Activated naive CD8-positive, alpha-beta T cell treated with anti-CD3 and anti-CD28 coated beads for 36 hours (primary cell): ENCODE data around the gene PTBP1. TPM values are rescaled to one million over a fixed set of nuclear protein-coding genes. Genes with fewer than 3 reads are reported as not detected.

Experiments
- DNase-seq: peaks from one replicate; pipeline ENCODE4 v3.0.0; 2021
- H3K27ac Mint-ChIP-seq: one replicate; pipeline ENCODE4 v1.8.0; 2022; ENCODE audit warnings: mild to moderate bottlenecking, moderate library complexity, mixed read lengths
- H3K27me3 Mint-ChIP-seq: one replicate; pipeline ENCODE4 v1.8.0; 2022; ENCODE audit warnings: mild to moderate bottlenecking, mixed read lengths
- H3K36me3 Mint-ChIP-seq: one replicate; pipeline ENCODE4 v1.8.0; 2021; ENCODE audit warnings: mild to moderate bottlenecking, mixed read lengths
- H3K4me1 Mint-ChIP-seq: one replicate; pipeline ENCODE4 v1.8.0; 2021; ENCODE audit warnings: mixed read lengths
- H3K4me3 Mint-ChIP-seq: one replicate; pipeline ENCODE4 v1.8.0; 2022; ENCODE audit warnings: mild to moderate bottlenecking, moderate library complexity, mixed read lengths
- H3K9me3 Mint-ChIP-seq: one replicate; pipeline ENCODE4 v1.8.0; 2022; ENCODE audit warnings: mixed read lengths
- total RNA-seq, 2 experiments: library from RNA; stranded (reverse); gene quantifications; one replicate each; pipeline ENCODE4 v1.2.3, GENCODE V29; 2021

PTBP1 gene
- 100 to 1,000 TPM; 799 to 818 TPM for total RNA-seq

DNA sequence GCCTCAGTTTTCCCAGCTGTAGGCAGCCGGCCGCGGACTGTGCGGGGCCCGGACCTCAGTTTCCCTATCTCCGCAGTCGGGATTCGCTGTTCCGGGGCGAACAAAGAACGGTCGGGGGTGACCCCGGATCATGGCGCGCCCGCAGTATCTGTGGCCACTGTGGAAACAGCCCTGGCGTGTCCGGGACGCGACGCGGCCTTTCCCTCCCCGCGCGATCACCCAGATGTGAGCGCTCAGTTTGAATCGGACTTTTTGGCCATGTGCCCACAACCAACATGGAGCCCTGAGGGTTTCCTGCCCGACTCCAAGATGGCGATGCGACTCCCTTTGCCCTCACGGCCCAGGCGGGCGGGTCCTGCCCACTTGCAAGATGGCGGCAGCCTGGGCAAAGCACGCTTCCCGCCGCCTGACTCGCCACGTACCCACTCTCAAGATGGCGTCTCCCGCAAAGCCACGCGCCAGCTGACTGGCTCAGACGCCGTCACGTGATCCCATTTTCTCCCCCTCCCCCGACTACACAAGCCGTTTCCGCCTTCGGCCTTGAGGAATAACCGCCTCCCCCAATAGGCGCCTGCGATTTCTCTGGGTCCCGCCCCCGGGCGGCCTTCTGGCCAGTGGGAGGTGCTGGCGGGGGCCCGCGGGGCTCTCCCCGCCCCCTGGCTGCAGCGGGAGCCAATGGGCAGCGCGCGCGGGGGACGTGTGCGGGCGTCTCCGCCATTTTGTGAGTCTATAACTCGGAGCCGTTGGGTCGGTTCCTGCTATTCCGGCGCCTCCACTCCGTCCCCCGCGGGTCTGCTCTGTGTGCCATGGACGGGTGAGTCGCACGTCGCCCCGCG lies at the start of gene PTBP1:
Gene PTBP1 (plus strand): TSS at position 761 of the 836 bp plus-strand sequence. CDS start 46 bp downstream, at position 807.
- peak; percentile 99 for DNase-seq
- H3K27ac Mint-ChIP-seq: peak within 1 kb of the TSS; percentile 93
- H3K4me3 Mint-ChIP-seq: peak within 1 kb of the TSS; percentile 90
- no peaks in the 10 kb centered on the region for H3K9me3 Mint-ChIP-seq
- H3K36me3 Mint-ChIP-seq: peaks cover 34% of the 10 kb centered on the region
- peaks cover 2% of the 10 kb centered on the region for H3K27me3 Mint-ChIP-seq
- H3K4me1 Mint-ChIP-seq: peaks cover 21% of the 10 kb centered on the region

DNA sequence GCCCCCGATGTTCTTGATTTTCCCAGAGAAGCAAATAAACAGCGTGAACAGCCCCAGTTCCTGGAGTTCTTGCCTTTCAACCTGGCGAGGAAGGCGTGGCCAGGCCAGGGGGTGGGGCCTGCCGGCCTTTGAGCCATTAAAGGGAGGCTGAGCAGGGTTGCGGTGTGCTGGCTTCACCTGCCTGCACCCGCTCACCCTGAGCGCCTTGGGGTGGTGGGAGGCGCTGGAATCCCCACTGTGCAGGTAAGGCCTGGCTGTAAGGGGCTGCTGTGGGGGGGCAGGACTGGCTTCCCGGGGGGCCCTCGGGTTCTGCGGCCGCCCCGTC lies 49.0 kb upstream of the PTBP1 start:
- DNase-seq: no peak
- Mint-ChIP-seq H3K4me3 (no peak overlapping the region), H3K27me3 (peaks cover 6% of the 10 kb centered on the region), H3K27ac (no peak overlapping the region), H3K4me1 (no peaks in the 10 kb centered on the region), H3K9me3 (peaks cover 3% of the 10 kb centered on the region), H3K36me3 (no peaks in the 10 kb centered on the region)

DNA sequence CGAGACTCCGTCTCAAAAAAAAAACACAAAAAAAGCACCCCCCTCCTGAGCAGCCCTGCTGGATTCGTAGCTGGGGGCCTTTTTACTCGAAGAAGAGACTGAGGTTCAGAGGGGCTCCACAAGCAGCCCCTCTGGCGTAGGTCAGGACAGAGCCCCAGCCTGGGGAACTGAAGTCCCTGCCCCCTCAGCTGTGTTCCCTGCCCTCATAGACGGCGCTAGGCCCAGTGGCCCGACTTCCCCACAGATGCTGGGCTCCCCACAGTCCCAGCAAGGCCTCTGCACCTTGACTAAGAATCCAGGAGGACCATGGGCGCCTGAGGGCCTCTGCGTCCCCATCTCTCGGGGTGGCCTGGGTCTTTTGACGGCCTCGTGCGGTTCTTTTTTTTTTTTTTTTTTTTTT lies 47.4 kb upstream of the PTBP1 start:
- no peaks in the 10 kb centered on the region for H3K36me3 Mint-ChIP-seq
- no peak for DNase-seq

DNA sequence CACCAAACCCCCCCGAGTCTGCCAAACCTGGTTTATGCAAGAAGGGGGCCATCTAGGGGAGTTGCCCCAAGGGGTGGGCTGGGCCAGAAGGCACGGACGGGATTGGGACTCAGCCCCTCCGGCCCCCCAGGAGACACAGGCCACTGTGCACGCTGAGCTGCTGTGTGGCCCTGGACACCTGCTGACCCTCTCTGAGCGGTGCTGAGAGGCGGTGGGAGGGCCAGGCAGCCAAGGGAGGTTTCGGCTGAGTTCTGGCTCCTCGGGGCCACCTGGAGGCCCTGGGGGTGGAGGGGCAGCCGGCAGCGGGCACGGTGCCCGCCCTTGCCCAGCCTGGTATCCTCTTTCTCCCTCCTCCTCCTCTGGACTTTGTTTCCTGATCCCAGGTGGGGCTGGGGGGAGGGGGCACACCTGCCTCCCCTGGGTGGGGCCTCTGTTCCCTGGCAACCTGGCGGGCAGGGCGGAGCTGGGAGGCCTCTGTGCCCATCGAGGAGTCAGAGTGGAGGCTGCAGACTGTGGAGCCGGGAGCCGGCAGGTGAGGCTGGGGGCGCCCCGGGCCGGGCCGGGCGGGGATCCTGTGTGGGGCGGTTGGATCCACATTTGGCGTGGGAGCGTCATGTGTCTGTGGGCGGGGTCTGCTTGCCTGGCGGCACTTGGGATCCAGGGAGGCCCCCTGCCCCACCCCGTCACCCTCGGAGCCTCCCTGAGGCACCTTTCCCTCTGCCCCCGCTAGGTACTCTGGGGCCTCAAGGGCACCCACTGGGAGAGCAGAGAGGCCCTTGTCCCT lies 46.4 kb upstream of the PTBP1 start, which contains the start of gene MISP:
Gene MISP (plus strand): TSS at position 473 of the 784 bp plus-strand sequence. CDS start 5,835 bp downstream, outside the sequence.
- no peak within 1 kb of the TSS for H3K4me3 Mint-ChIP-seq
- peaks cover 6% of the 10 kb centered on the region for H3K27me3 Mint-ChIP-seq
- H3K9me3 Mint-ChIP-seq: no peaks in the 10 kb centered on the region
- H3K4me1 Mint-ChIP-seq: no peaks in the 10 kb centered on the region
- no peak within 1 kb of the TSS for H3K27ac Mint-ChIP-seq
- no peak for DNase-seq
- H3K36me3 Mint-ChIP-seq: no peaks in the 10 kb centered on the region

More for the DNA sequence above, 47.4 kb upstream of the PTBP1 start:
- Mint-ChIP-seq H3K9me3 (no peaks in the 10 kb centered on the region), H3K27ac (no peak overlapping the region), H3K27me3 (peaks cover 6% of the 10 kb centered on the region), H3K4me3 (no peak overlapping the region), H3K4me1 (no peaks in the 10 kb centered on the region)

DNA sequence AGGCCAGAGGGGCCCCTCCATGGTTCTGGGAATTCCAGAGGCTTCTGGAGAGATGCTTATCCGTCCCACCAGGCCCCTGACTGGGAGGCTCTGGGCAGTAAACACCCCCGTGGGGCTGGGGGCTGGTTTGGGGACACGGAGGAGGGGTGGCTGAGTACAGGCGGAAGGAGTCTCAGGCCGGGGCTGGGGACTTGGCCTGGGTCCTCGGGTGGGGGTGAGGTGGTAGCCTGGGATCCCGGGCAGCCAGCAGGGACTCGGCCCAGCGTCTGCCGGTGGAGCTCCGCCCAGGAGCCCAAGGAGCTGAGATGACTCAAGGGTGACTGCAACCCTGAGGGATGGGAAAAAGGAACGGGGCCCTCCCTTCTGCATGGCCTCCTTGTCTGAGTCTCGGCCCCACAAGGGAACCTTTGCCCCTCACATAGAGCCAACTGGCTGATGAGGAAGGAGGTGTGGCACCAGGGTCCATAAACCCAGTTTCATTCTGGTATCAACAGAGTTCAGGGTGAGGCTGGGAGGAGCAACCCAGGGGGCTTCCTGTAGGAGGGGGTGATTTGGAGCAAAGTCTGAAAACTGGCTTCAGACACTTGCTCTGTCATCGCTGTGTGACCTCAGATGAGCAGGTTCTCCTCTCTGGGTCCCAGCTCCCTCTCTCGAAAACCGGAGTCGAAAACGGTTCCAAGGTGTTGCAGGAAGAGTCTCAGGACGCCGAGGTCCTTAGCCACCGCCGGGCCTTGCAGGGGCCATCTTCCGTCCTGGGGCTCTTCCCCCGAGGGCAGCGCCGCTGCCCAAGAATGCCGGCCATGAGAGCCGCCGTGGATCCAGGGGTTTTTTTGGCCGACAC lies 45.5 kb upstream of the PTBP1 start:
- Mint-ChIP-seq H3K4me3 (no peak overlapping the region), H3K27me3 (peaks cover 6% of the 10 kb centered on the region), H3K27ac (no peak overlapping the region), H3K36me3 (no peaks in the 10 kb centered on the region), H3K9me3 (no peaks in the 10 kb centered on the region), H3K4me1 (no peaks in the 10 kb centered on the region)
- DNase-seq: no peak

DNA sequence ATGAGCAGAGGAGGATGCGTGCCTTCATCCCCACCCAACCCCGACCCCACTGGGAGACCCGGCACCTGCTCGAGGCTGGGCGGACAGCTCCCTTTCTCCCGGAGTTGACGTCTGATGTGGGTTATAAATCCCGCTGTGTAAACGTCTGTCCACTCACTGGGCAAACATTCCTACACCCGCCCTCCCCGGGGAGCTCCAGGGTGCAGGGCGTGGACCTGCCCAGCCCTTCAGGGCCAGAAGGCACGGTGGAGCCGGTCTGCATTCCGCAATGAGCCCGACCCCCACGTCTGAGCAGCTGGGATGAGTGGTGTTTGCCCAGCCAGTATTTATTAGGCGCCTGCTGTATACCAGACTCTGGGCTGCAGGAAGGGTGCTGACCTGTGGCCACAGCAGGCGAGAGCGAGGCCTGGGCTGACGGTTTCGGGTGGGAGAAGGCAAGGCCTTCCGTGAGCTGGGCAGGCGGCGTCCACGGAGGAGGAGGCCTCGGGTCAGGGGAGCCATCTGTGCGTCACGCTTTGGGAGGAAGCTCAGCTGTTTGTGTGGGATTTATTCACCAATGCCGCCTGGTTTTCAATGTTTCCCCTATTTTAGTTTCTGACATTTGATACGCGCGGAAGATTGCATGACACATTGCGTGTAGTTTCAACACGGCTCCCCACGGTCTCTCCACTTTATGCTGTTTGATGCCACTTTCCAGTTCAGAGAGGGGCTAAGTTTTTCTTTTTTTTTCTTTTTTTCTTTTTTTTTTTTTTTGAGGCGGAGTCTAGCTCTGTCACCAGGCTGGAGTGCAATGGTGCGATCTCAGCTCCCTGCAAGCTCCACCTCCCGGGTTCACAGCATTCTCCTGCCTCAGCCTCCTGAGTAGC lies 44.4 kb upstream of the PTBP1 start:
- Mint-ChIP-seq H3K27me3 (peaks cover 6% of the 10 kb centered on the region), H3K36me3 (no peaks in the 10 kb centered on the region), H3K4me1 (no peaks in the 10 kb centered on the region), H3K4me3 (no peak overlapping the region), H3K9me3 (no peaks in the 10 kb centered on the region), H3K27ac (no peak overlapping the region)
- DNase-seq: no peak

DNA sequence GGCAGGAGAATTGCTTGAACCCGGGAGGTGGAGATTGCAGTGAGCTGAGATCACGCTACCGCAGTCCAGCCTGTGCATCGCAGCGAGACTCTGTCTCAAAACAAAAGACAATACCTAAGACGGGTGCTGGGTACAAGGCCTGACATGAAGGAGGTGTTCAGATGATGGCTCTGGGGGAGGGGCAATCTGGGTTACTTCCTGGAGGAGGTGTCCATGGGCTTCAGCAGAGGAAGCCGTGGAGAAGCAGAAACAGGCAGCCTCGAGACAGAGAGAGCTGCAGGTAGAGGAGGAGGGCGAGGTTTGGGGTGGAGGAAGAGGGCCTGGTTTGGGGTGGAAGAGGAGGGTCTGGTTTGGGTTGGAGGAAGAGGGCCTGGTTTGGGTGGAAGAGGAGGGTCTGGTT lies 42.7 kb upstream of the PTBP1 start:
- no peaks in the 10 kb centered on the region for H3K4me1 Mint-ChIP-seq
- no peak overlapping the region for H3K27ac Mint-ChIP-seq
- H3K9me3 Mint-ChIP-seq: peaks cover under 1% of the 10 kb centered on the region
- no peaks in the 10 kb centered on the region for H3K36me3 Mint-ChIP-seq
- no peak overlapping the region for H3K4me3 Mint-ChIP-seq
- peaks cover 6% of the 10 kb centered on the region for H3K27me3 Mint-ChIP-seq
- DNase-seq: no peak

DNA sequence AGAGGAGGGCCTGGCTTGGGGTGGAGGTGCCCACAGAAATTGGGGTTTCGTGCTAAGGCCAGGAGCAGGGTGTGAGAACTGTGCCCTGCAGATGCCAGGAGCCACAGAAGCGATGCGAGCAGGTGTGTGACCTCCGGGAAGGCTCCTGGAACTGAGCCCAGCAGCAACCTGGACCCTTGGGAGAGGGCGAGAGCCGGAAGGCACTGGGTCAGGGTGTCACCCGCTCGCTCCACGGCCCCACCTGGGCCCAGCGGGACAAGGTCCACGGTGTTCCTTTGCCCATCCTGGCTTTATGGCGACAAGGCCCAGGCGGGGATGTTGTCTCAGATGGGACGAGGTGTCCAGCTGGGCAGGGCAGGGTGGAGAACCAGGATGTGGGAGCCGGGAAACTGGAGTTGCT lies 42.2 kb upstream of the PTBP1 start:
- Mint-ChIP-seq H3K4me1 (no peaks in the 10 kb centered on the region), H3K9me3 (peaks cover 1% of the 10 kb centered on the region), H3K4me3 (no peak overlapping the region), H3K27ac (no peak overlapping the region), H3K27me3 (peaks cover 6% of the 10 kb centered on the region), H3K36me3 (no peaks in the 10 kb centered on the region)
- DNase-seq: no peak

DNA sequence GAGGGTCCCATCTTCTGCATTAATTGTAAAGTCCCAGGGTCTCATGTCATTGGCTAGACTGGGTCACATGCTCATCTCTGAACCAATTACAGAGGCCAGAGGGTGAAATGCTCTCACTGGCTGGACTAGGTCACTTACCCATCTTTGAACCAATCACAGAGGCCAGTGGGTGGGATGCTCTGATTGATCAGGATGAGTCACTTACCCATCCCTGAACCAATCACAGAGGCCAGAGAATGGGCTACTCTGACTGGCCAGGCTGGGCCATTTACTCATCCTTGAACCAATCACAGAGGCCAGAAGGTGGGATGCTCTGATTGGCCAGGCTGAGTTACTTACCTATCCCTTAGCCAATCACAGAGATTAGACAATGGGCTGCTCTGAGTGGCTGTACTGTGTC lies 41.0 kb upstream of the PTBP1 start:
- Mint-ChIP-seq H3K27ac (no peak overlapping the region), H3K27me3 (peaks cover 6% of the 10 kb centered on the region), H3K4me3 (no peak overlapping the region), H3K4me1 (no peaks in the 10 kb centered on the region), H3K36me3 (no peaks in the 10 kb centered on the region), H3K9me3 (peaks cover 1% of the 10 kb centered on the region)
- peak; percentile 40 for DNase-seq

DNA sequence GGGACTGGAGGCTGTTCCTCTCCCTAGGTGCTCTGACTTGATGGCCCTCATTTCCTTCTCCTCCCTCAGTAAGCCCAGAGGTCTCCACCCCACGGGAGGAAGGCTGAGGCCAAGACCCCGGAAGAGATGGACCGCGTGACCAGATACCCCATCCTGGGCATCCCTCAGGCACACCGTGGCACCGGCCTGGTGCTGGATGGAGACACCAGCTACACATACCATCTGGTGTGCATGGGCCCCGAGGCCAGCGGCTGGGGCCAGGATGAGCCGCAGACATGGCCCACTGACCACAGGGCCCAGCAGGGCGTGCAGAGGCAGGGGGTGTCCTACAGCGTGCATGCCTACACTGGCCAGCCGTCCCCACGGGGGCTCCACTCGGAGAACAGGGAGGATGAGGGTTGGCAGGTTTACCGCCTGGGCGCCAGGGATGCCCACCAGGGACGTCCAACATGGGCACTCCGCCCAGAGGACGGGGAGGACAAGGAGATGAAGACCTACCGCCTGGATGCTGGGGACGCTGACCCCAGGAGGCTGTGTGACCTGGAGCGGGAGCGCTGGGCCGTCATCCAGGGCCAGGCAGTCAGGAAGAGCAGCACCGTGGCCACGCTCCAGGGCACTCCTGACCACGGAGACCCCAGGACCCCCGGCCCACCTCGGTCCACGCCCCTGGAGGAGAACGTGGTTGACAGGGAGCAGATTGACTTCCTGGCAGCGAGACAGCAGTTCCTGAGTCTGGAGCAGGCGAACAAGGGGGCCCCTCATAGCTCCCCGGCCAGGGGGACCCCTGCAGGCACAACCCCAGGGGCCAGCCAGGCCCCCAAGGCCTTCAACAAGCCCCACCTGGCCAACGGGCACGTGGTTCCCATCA lies 40.2 kb upstream of the PTBP1 start:
- no peak overlapping the region for H3K27ac Mint-ChIP-seq
- no peaks in the 10 kb centered on the region for H3K36me3 Mint-ChIP-seq
- no peak overlapping the region for H3K4me3 Mint-ChIP-seq
- no peak for DNase-seq
- H3K9me3 Mint-ChIP-seq: peaks cover 1% of the 10 kb centered on the region
- peaks cover 6% of the 10 kb centered on the region for H3K27me3 Mint-ChIP-seq
- H3K4me1 Mint-ChIP-seq: no peaks in the 10 kb centered on the region

DNA sequence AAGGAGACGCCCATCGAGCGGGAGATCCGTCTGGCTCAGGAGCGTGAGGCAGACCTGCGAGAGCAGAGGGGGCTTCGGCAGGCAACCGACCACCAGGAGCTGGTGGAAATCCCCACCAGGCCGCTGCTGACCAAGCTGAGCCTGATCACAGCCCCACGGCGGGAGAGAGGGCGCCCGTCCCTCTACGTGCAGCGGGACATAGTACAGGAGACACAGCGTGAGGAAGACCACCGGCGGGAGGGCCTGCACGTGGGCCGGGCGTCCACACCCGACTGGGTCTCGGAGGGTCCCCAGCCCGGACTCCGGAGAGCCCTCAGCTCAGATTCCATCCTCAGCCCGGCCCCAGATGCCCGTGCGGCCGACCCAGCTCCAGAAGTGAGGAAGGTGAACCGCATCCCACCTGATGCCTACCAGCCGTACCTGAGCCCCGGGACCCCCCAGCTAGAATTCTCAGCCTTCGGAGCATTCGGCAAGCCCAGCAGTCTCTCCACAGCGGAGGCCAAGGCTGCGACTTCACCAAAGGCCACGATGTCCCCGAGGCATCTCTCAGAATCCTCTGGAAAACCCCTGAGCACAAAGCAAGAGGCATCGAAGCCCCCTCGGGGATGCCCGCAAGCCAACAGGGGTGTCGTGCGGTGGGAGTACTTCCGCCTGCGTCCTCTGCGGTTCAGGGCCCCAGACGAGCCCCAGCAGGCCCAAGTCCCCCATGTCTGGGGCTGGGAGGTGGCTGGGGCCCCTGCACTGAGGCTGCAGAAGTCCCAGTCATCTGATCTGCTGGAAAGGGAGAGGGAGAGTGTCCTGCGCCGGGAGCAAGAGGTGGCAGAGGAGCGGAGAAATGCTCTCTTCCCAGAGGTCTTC lies 39.2 kb upstream of the PTBP1 start:
- H3K27ac Mint-ChIP-seq: no peak overlapping the region
- peaks cover 1% of the 10 kb centered on the region for H3K9me3 Mint-ChIP-seq
- H3K27me3 Mint-ChIP-seq: peaks cover under 1% of the 10 kb centered on the region
- no peak for DNase-seq
- no peak overlapping the region for H3K4me3 Mint-ChIP-seq
- no peaks in the 10 kb centered on the region for H3K36me3 Mint-ChIP-seq
- no peaks in the 10 kb centered on the region for H3K4me1 Mint-ChIP-seq

DNA sequence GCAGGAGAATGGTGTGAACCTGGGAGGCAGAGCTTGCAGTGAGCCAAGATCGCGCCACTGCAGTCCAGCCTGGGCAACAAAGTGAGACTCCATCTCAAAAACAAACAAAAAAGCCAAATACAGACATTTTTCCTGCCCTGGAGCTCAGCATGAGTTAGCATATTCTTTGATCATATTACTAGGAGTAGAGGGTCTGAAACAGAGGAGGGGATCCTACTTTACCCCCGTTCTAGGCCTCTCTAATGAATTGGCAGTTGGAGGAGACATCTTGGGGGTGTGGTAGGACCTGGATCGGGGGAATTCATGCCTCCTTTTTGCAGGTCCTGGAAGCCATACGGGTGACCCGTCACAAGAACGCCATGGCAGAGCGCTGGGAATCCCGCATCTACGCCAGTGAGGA lies 34.1 kb upstream of the PTBP1 start:
- Mint-ChIP-seq H3K4me3 (no peak overlapping the region), H3K27ac (no peak overlapping the region), H3K9me3 (peaks cover 1% of the 10 kb centered on the region), H3K36me3 (no peaks in the 10 kb centered on the region), H3K27me3 (no peaks in the 10 kb centered on the region), H3K4me1 (no peaks in the 10 kb centered on the region)
- DNase-seq: no peak

DNA sequence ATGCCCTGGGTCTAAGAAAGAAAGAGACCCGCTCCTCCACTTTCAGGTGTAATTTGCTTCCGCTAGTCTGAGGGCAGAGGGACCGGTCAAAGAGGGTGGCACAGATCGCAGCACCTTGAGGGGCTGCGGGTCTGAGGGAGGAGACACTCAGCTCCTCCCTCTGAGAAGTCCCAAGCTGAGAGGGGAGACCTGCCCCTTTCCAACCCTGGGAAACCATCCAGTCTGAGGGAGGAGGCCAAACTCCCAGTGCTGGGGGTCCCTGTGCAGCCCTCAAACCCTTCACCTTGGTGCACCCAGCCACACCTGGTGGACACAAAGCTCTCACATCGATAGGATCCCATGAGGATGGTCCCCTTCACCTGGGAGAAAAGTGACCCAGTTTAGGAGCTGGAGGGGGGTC lies 33.4 kb upstream of the PTBP1 start:
- Mint-ChIP-seq H3K9me3 (peaks cover 1% of the 10 kb centered on the region), H3K27me3 (no peaks in the 10 kb centered on the region), H3K4me1 (no peaks in the 10 kb centered on the region), H3K36me3 (no peaks in the 10 kb centered on the region), H3K4me3 (no peak overlapping the region), H3K27ac (no peak overlapping the region)
- no peak for DNase-seq
